SK-N-SH treated with all-trans-retinoic acid at 6 μM for 48 hours (cell line): ENCODE data around the gene RGS19.

ENCODE experiments used
- ATAC-seq: fragments of 200-7000 bp; cut with Tn5 transposase; 3 replicates; pipeline ENCODE4 v1.9.1; 2020; ENCODE audit warnings: mild to moderate bottlenecking, moderate library complexity
- ARNTL ChIP-seq: fragments of 450-650 bp; formaldehyde crosslinking; IDR thresholded peaks from 2 replicates; pipeline ENCODE4 v1.5.0; 2020; ENCODE audit warnings: low read depth, mild to moderate bottlenecking, moderate library complexity, borderline replicate concordance
- BACH2 ChIP-seq: fragments of 250-450 bp; sonication (Bioruptor Pico); IDR thresholded peaks from 2 replicates; pipeline ENCODE4 v1.9.0; 2021; ENCODE audit warnings: mild to moderate bottlenecking, borderline replicate concordance
- CSDC2 ChIP-seq: fragments of 250-450 bp; sonication (Bioruptor Pico); IDR thresholded peaks from 2 replicates; pipeline ENCODE4 v1.5.0; 2020; ENCODE audit warnings: mild to moderate bottlenecking, moderate library complexity
- CSRNP3 ChIP-seq: fragments of 250-450 bp; sonication (Bioruptor Pico); IDR thresholded peaks from 2 replicates; pipeline ENCODE4 v1.5.1; 2021; ENCODE audit warnings: mild to moderate bottlenecking, moderate library complexity
- ESRRG ChIP-seq: fragments of 250-450 bp; sonication (Bioruptor Pico); IDR thresholded peaks from 2 replicates; pipeline ENCODE4 v1.6.1; 2021; ENCODE audit warnings: mild to moderate bottlenecking
- GLIS3 ChIP-seq: fragments of 250-450 bp; sonication (Bioruptor Pico); IDR thresholded peaks from 2 replicates; pipeline ENCODE4 v1.5.0; 2020; ENCODE audit warnings: mild to moderate bottlenecking, moderate library complexity
- ISL1 ChIP-seq: fragments of 250-450 bp; sonication (Bioruptor Pico); IDR thresholded peaks from 2 replicates; pipeline ENCODE4 v2.1.2; 2022; ENCODE audit warnings: mild to moderate bottlenecking, moderate library complexity
- OSR1 ChIP-seq: fragments of 250-450 bp; sonication (Bioruptor Pico); IDR thresholded peaks from 2 replicates; pipeline ENCODE4 v1.8.0; 2022; ENCODE audit warnings: moderate library complexity, mild to moderate bottlenecking, inconsistent platforms
- SNAI2 ChIP-seq: fragments of 250-450 bp; sonication (Bioruptor Pico); IDR thresholded peaks from 2 replicates; pipeline ENCODE4 v1.5.0; 2020; ENCODE audit warnings: mild to moderate bottlenecking, moderate library complexity
- TCF4 ChIP-seq: fragments of 250-450 bp; sonication (Bioruptor Pico); IDR thresholded peaks from 2 replicates; pipeline ENCODE4 v1.8.0; 2021; ENCODE audit warnings: mild to moderate bottlenecking, moderate library complexity, borderline replicate concordance
- TOX ChIP-seq: fragments of 250-450 bp; sonication (Bioruptor Pico); IDR thresholded peaks from 2 replicates; pipeline ENCODE4 v1.8.0; 2021; ENCODE audit warnings: mild to moderate bottlenecking, moderate library complexity, borderline replicate concordance
- TSHZ2 ChIP-seq: fragments of 250-450 bp; sonication (Bioruptor Pico); IDR thresholded peaks from 2 replicates; pipeline ENCODE4 v1.5.0; 2020; ENCODE audit warnings: mild to moderate bottlenecking, moderate library complexity
- ZC3H10 ChIP-seq: fragments of 250-450 bp; sonication (Bioruptor Pico); IDR thresholded peaks from 2 replicates; pipeline ENCODE4 v1.5.1; 2021; ENCODE audit warnings: mild to moderate bottlenecking, moderate library complexity
- ZFP3 ChIP-seq: fragments of 250-450 bp; sonication (Bioruptor Pico); IDR thresholded peaks from 2 replicates; pipeline ENCODE4 v1.5.0; 2020; ENCODE audit warnings: mild to moderate bottlenecking, moderate library complexity
- ZFP30 ChIP-seq: fragments of 450-650 bp; formaldehyde crosslinking; IDR thresholded peaks from 2 replicates; pipeline ENCODE4 v1.5.0; 2022; ENCODE audit warnings: mild to moderate bottlenecking, moderate library complexity
- ZNF565 ChIP-seq: fragments of 450-650 bp; formaldehyde crosslinking; conservative IDR thresholded peaks from 2 replicates; pipeline ENCODE4 v1.5.0; 2020; ENCODE audit warnings: low read depth, mild to moderate bottlenecking, moderate library complexity
- ZNF8 ChIP-seq: fragments of 450-650 bp; formaldehyde crosslinking; IDR thresholded peaks from 2 replicates; pipeline ENCODE4 v1.5.0; 2020; ENCODE audit warnings: mild to moderate bottlenecking, moderate library complexity
- TF ChIP-seq, protein P1 (sequence below): fragments of 250-450 bp; sonication (Bioruptor Pico); IDR thresholded peaks from 2 replicates; pipeline ENCODE4 v1.8.0; 2021; ENCODE audit warnings: low read depth, mild to moderate bottlenecking, moderate library complexity, borderline replicate concordance
- TF ChIP-seq, protein P2 (sequence below): fragments of 250-450 bp; sonication (Bioruptor Pico); IDR thresholded peaks from 2 replicates; pipeline ENCODE4 v1.5.1; 2020; ENCODE audit warnings: low read depth, mild to moderate bottlenecking, moderate library complexity

Gene RGS19

GRCh38 chr20:64052987-64053840 is 26.1 kb downstream of the RGS19 start:
- ATAC-seq: no peak
- TF ChIP-seq OSR1 (CRISPR knock-in tag): no peak
- TF ChIP-seq BACH2 (CRISPR knock-in tag): no peak
- TF ChIP-seq, protein P1, sequence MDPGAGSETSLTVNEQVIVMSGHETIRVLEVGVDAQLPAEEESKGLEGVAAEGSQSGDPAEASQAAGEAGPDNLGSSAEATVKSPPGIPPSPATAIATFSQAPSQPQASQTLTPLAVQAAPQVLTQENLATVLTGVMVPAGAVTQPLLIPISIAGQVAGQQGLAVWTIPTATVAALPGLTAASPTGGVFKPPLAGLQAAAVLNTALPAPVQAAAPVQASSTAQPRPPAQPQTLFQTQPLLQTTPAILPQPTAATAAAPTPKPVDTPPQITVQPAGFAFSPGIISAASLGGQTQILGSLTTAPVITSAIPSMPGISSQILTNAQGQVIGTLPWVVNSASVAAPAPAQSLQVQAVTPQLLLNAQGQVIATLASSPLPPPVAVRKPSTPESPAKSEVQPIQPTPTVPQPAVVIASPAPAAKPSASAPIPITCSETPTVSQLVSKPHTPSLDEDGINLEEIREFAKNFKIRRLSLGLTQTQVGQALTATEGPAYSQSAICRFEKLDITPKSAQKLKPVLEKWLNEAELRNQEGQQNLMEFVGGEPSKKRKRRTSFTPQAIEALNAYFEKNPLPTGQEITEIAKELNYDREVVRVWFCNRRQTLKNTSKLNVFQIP (CRISPR knock-in tag): no peak
- TF ChIP-seq TSHZ2 (CRISPR knock-in tag): no peak
- no peak for TF ChIP-seq CSRNP3 (CRISPR knock-in tag)
- no peak for TF ChIP-seq ARNTL (CRISPR knock-in tag)
- no peak for TF ChIP-seq CSDC2 (CRISPR knock-in tag)
- TF ChIP-seq, protein P2, sequence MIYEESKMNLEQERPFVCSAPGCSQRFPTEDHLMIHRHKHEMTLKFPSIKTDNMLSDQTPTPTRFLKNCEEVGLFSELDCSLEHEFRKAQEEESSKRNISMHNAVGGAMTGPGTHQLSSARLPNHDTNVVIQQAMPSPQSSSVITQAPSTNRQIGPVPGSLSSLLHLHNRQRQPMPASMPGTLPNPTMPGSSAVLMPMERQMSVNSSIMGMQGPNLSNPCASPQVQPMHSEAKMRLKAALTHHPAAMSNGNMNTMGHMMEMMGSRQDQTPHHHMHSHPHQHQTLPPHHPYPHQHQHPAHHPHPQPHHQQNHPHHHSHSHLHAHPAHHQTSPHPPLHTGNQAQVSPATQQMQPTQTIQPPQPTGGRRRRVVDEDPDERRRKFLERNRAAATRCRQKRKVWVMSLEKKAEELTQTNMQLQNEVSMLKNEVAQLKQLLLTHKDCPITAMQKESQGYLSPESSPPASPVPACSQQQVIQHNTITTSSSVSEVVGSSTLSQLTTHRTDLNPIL (CRISPR knock-in tag): no peak
- TF ChIP-seq SNAI2: no peak
- TF ChIP-seq ZFP3 (CRISPR knock-in tag): no peak
- no peak for TF ChIP-seq ZFP30 (CRISPR knock-in tag)
- TF ChIP-seq ESRRG (CRISPR knock-in tag): no peak
- TF ChIP-seq ZC3H10 (CRISPR knock-in tag): no peak
- TF ChIP-seq ZNF565 (CRISPR knock-in tag): no peak
- no peak for TF ChIP-seq ISL1 (CRISPR knock-in tag)
- TF ChIP-seq TOX (CRISPR knock-in tag): no peak
- TF ChIP-seq ZNF8 (CRISPR knock-in tag): no peak
- no peak for TF ChIP-seq GLIS3 (CRISPR knock-in tag)

DNA sequence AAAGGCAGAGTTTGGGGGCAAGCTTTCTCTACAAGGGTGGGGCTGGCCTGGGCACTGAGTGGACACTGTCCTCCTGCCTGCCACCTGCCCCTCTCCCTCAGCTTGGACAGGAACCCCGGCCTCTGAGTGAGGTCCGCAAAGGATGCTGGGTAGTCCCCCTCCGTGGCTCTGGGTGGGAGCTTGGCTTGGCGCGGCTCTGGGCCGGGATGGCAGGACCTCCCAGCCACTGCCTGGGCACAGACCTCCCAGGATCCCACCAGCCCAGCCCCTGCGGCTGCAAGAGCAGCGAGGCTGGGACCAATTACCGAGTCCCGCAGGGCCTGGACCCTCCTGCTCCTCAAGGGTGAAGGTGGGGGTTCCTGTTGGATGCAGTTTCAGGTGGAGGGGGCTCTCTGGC is 27.0 kb downstream of the RGS19 start:
- TF ChIP-seq ZNF8 (CRISPR knock-in tag) (no peak), SNAI2 (no peak), TSHZ2 (CRISPR knock-in tag) (no peak), TCF4 (no peak), TOX (CRISPR knock-in tag) (no peak), CSDC2 (CRISPR knock-in tag) (no peak), ESRRG (CRISPR knock-in tag) (no peak)
- no peak for ATAC-seq
